GM19025 (cell line): ENCODE measurements around the gene BICRA.
"Not testable (repeated sequence)": the region's sequence is repeated elsewhere in the genome, so short reads cannot be mapped to it uniquely, and the experiment has no call there.

ENCODE experiments used
- ATAC-seq: cut with Tn5 transposase; IDR thresholded peaks from one replicate; pipeline ENCODE4 v1.9.1; 2021; ENCODE audit warnings: mild to moderate bottlenecking, low read depth, moderate library complexity; ENCODE audit not compliant: unreplicated experiment

Gene BICRA

GRCh38 chr19:47608969-47609905 is at the start of gene BICRA:
Gene BICRA (plus strand): TSS chr19:47609134. CDS start chr19:47673575, 64,441 bp downstream.
- peak; percentile 46 for ATAC-seq

GRCh38 chr19:47560999-47561398 is 47.9 kb upstream of the BICRA start:
- ATAC-seq = no peak

GRCh38 chr19:47561440-47562057 is 47.4 kb upstream of the BICRA start:
- ATAC-seq = no peak

GRCh38 chr19:47564081-47564480 is 44.9 kb upstream of the BICRA start:
- ATAC-seq = no peak

GRCh38 chr19:47569331-47569730 is 39.6 kb upstream of the BICRA start:
- no peak for ATAC-seq

GRCh38 chr19:47572635-47573034 is 36.3 kb upstream of the BICRA start:
- no peak for ATAC-seq

GRCh38 chr19:47573071-47574026 is 35.6 kb upstream of the BICRA start, which contains the start of gene ZNF541:
Gene ZNF541 (minus strand): TSS chr19:47573148. CDS start chr19:47555856, 17,292 bp downstream.
- ATAC-seq = no peak

GRCh38 chr19:47580397-47580796 is 28.5 kb upstream of the BICRA start:
- no peak for ATAC-seq

GRCh38 chr19:47581605-47582319 is 27.2 kb upstream of the BICRA start:
- no peak for ATAC-seq

- ATAC-seq = no peak
Measured at GRCh38 chr19:47582320-47582909, 26.5 kb upstream of the BICRA start.

- not testable (repeated sequence) for ATAC-seq
Measured at GRCh38 chr19:47583161-47583560, 25.8 kb upstream of the BICRA start.

- ATAC-seq = no peak
Measured at GRCh38 chr19:47587295-47587694, 21.6 kb upstream of the BICRA start.

- no peak for ATAC-seq
Measured at GRCh38 chr19:47589824-47590223, 19.1 kb upstream of the BICRA start.

- no peak for ATAC-seq
Measured at GRCh38 chr19:47593860-47594259, 15.1 kb upstream of the BICRA start.

GRCh38 chr19:47595944-47596343 is 13.0 kb upstream of the BICRA start:
- ATAC-seq = no peak

- no peak for ATAC-seq
Measured at GRCh38 chr19:47598407-47599349, 10.3 kb upstream of the BICRA start.

GRCh38 chr19:47599671-47600245 is 9.2 kb upstream of the BICRA start:
- ATAC-seq = not testable (repeated sequence)
